Activated CD8-positive, alpha-beta T cell treated with anti-CD3 and anti-CD28 coated beads, Interleukin-2, amount 10 ng/mL, durations not matched to agents 7 days and 5 days (primary cell): ENCODE data around the gene GNPNAT1. TPM values are rescaled to one million over a fixed set of nuclear protein-coding genes. Genes with fewer than 3 reads are reported as not detected.

Experiments used
- ATAC-seq: fragments of 150-1000 bp; cut with Tn5 transposase; one replicate; pipeline ENCODE4 v1.10.0; 2021; ENCODE audit warnings: moderate library complexity
- CTCF ChIA-PET: fragments of 350-600 bp; sonication (Branson Sonifier 250); formaldehyde crosslinking; loops from one replicate; lab custom pipeline; 2021; ENCODE audit warnings: antibody characterized with exemption; lab: Charles Lee
- POLR2A ChIA-PET: fragments of 350-600 bp; sonication (Branson Sonifier 250); formaldehyde crosslinking; loops from one replicate; lab custom pipeline; 2021; ENCODE audit warnings: antibody characterized with exemption; lab: Charles Lee
- DNase-seq: peaks from one replicate; pipeline ENCODE4 v3.0.0-alpha.2; 2020
- H3K27ac Mint-ChIP-seq: one replicate; pipeline ENCODE4 v1.8.0; 2021; ENCODE audit warnings: mild to moderate bottlenecking, mixed read lengths
- H3K27me3 Mint-ChIP-seq: one replicate; pipeline ENCODE4 v1.8.0; 2021; ENCODE audit warnings: low read depth, mixed read lengths
- H3K36me3 Mint-ChIP-seq: one replicate; pipeline ENCODE4 v1.8.0; 2021; ENCODE audit warnings: low read depth, mixed read lengths
- H3K4me1 Mint-ChIP-seq: one replicate; pipeline ENCODE4 v1.8.0; 2021; ENCODE audit warnings: low read depth, mixed read lengths
- H3K4me3 Mint-ChIP-seq: one replicate; pipeline ENCODE4 v1.8.0; 2021; ENCODE audit warnings: mild to moderate bottlenecking, mixed read lengths
- H3K9me3 Mint-ChIP-seq: one replicate; pipeline ENCODE4 v1.8.0; 2022; ENCODE audit warnings: mixed read lengths; ENCODE audit not compliant: insufficient read depth
- total RNA-seq, 2 experiments: library from RNA; stranded (reverse); gene quantifications; one replicate each; pipeline ENCODE4 v1.2.3, GENCODE V29; 2021

GNPNAT1 gene
- total RNA-seq, 2 experiments from 2014 or later, result 14.9 to 16.3 TPM

DNA sequence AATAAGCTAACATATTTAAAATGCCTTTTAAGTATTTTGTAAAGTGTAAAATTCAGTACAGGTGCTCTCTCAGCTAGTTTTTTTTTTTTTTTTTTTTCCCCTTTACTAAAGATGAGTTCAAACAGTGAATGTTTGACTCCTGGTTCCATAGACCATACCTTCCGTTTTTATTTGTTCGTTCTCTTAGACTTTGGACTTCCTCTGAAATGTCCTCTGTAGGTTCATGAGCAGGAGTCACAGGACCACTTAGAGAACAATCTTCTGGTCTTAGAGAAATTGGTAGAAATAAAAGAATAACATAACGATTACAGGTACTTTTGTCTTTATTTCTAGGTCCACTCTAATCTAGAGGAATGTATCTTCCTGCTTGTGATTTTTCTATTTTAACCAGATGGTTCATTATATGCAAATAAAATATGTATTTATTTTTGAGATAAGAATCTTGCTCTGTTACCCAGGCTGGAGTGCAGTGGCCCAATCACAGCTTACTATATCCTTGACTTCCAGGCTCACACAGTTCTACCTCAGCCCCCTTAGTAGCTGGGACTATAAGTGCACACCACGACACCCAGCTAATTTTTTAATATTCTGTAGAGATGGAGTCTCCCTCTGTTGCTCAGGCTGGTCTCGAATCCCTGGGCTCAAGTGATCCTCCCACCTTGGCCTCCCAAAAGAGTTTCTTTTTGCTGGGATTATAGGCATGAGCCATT, 35.6 kb downstream of the GNPNAT1 start:
- ChIA-PET CTCF (interaction anchor here (1.0 kb wide), 1 partner anchor 23 kb away, joined by 3 read pairs; no protein-coding TSS in a partner anchor), POLR2A (interaction anchor here (1.9 kb wide), 1 partner anchor 14 kb away, joined by 5 read pairs; no protein-coding TSS in a partner anchor)

DNA sequence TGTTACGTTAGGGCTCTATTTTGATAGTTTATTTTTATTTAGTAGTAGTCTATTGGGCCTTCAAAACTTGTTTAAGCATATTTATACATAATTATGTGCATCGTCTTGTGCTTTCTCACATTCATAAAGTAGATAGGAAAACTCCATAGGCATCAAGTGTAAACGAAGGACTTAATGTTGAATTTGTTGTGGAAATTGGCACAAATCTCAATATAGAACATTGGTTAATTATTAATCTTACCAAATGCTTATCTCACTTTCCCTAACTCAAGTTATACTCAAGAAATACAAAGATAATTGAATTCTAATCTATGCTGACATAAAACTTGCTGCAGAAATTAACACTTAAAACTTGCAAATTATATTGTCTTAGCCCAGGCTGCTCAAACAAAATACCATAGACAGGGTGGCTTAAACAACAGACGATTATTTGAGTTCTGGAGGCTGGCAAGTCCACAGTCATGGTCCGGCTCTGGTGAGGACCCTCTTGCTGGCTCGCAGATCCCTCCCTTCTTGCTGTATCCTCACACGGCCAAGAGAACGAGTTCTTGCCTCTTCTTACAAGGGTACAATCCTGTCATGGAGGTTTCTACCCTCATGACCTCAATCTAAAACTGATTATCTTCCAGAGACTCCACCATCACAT, 42.6 kb downstream of the GNPNAT1 start:
- Mint-ChIP-seq H3K27ac (no peak overlapping the region), H3K4me3 (no peak overlapping the region), H3K36me3 (peaks cover 51% of the 10 kb centered on the region), H3K27me3 (no peaks in the 10 kb centered on the region), H3K4me1 (peaks cover 13% of the 10 kb centered on the region), H3K9me3 (no peaks in the 10 kb centered on the region)
- ChIA-PET CTCF (no interaction called here), POLR2A (no interaction called here)
- no peak for DNase-seq
- ATAC-seq, result no peak

More for the DNA sequence above, 35.6 kb downstream of the GNPNAT1 start:
- Mint-ChIP-seq H3K4me1 (no peaks in the 10 kb centered on the region), H3K4me3 (no peak overlapping the region), H3K36me3 (peaks cover 16% of the 10 kb centered on the region), H3K27me3 (no peaks in the 10 kb centered on the region), H3K27ac (no peak overlapping the region), H3K9me3 (no peaks in the 10 kb centered on the region)
- DNase-seq, result no peak
- no peak for ATAC-seq

DNA sequence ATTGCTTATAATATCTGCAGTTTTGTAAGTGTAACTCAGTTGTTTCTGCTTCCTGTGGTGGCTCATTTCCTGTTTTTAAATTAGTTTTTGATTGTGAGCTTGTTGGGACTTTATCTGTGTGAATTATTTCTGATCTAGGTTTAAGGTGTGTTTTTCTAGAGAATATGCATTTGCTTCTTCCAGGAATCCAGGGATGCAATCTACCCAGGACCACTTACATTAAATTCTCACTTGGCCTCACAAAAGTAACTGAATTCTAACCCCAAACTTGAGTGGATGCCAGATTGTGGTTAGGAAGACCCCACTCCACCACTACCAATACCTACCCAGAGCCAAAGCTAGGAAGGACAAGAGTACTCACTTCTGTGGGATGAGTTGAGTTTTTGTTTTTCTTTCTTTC, 49.5 kb downstream of the GNPNAT1 start:
- Mint-ChIP-seq H3K27me3 (no peaks in the 10 kb centered on the region), H3K4me3 (peak overlapping the region; percentile 57), H3K4me1 (peaks cover 57% of the 10 kb centered on the region), H3K27ac (peak overlapping the region; percentile 82), H3K9me3 (no peaks in the 10 kb centered on the region), H3K36me3 (peaks cover 44% of the 10 kb centered on the region)
- POLR2A ChIA-PET, result interaction anchor here (0.6 to 3.6 kb wide), 9 partner anchors 12 to 881 kb away, joined by 3 to 28 read pairs (median 5); partner anchors contain the start of genes ERO1A, GNG2 and STYX
- ATAC-seq (peak; percentile 48), DNase-seq (no peak)
- CTCF ChIA-PET, result interaction anchor here (0.9 to 2.0 kb wide), 6 partner anchors 11 to 50 kb away, joined by 3 to 12 read pairs (median 4); partner anchors contain the start of gene STYX

DNA sequence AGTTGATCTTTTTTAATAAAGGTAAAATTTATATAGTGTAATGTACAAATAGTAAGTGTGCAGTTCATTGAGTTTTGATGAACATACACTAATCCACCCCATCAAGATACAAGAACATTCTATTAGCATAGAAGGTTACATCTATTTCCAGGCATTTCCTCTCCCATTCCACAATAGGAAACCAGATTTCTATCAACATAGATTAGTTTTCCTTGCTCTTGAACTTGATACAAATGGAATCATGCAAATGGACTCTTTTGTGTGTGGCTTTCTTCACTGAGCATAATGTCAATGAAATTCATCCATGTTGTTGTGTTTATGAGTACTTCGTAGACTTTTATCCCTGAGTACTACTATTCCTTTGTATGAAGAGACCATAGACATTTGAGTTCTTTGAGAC, 50.7 kb downstream of the GNPNAT1 start:
- Mint-ChIP-seq H3K27me3 (no peaks in the 10 kb centered on the region), H3K27ac (no peak overlapping the region), H3K4me1 (peaks cover 68% of the 10 kb centered on the region), H3K36me3 (peaks cover 40% of the 10 kb centered on the region), H3K9me3 (no peaks in the 10 kb centered on the region), H3K4me3 (no peak overlapping the region)
- POLR2A ChIA-PET, result interaction anchor here (0.8 to 3.6 kb wide), 2 partner anchors 11 to 50 kb away, joined by 3 to 28 read pairs; partner anchors contain the start of gene STYX
- no peak for DNase-seq
- CTCF ChIA-PET, result interaction anchor here (2.0 kb wide), 1 partner anchor 10 kb away, joined by 12 read pairs; the partner anchor contains the start of gene STYX
- ATAC-seq, result no peak

DNA sequence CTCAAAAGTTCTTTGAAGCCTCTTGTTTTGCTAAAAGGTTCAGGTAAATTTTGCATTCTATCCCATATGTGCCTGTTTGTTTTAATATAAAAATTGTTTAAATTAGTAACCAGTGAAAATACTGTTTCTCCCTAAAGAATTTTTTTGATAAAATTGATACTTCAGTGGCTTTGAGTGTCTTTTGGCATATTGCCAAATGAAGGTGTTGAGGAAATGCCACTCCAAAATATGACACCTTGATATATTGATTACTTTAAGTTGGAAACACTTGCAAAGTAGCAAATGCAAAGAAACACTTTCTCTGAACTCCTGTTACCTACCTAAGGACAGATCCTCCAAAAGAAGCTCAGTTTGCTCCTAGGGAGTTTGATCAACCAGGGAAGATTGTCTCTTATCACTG, 53.0 kb downstream of the GNPNAT1 start:
- ChIA-PET CTCF (no interaction called here), POLR2A (no interaction called here)
- no peak overlapping the region for H3K27ac Mint-ChIP-seq
- peaks cover 71% of the 10 kb centered on the region for H3K4me1 Mint-ChIP-seq
- ATAC-seq (no peak), DNase-seq (no peak)
- peaks cover 44% of the 10 kb centered on the region for H3K36me3 Mint-ChIP-seq
- H3K27me3 Mint-ChIP-seq, result no peaks in the 10 kb centered on the region
- H3K4me3 Mint-ChIP-seq, result no peak overlapping the region
- H3K9me3 Mint-ChIP-seq, result no peaks in the 10 kb centered on the region

DNA sequence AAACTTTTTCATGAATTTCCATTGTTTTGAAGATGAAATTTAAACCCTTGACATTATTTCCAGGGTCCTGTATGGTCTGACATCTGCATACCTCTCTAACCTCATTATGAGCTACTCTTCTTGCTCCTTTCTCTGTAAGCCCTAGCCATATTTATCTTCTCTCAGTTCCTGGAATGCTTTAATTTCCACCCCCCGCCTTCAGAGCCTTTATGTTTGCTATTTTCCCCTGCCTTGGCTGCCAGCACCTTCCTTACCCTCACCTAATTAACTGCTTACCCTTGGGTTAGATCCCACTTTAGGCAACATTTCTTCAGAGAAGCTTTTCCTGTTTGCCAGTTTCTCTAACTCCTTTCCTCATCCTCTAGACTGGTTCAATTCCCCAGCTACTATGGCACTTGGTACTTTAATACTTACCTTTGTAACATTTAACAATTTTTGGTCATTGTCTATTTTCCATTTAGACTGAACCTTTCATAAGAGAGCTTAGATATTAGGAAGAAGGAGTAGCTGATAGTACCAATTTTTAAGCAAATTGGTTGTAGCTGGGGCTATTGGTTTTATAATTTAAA, 55.4 kb downstream of the GNPNAT1 start:
- Mint-ChIP-seq H3K4me1 (peaks cover 71% of the 10 kb centered on the region), H3K9me3 (no peaks in the 10 kb centered on the region), H3K4me3 (no peak overlapping the region), H3K27me3 (no peaks in the 10 kb centered on the region), H3K36me3 (peaks cover 51% of the 10 kb centered on the region), H3K27ac (peak overlapping the region; percentile 22)
- ChIA-PET POLR2A (no interaction called here), CTCF (interaction anchor here (1.0 to 1.5 kb wide), 2 partner anchors 8 to 24 kb away, joined by 3 read pairs; no protein-coding TSS in a partner anchor)
- DNase-seq (no peak), ATAC-seq (no peak)

DNA sequence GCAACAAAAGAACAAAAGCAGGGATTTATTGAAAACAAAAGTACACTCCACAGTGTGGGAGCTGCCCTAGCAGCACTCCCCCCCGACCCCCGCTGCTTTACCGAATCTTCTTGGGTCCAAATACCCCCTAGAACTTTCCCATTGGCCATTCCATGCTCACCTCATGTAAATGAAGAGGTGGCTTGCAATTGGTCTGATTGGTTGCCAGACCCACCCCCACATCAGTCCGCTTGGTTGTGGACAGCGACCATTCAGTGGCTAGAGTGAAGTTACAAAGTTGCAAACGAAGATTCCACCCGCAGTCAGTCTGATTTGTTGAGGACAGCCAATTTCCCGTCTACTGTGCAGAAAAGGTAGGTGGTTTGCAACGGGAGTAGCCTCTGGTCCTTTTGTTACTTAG, 57.6 kb downstream of the GNPNAT1 start:
- Mint-ChIP-seq H3K27me3 (no peaks in the 10 kb centered on the region), H3K9me3 (no peaks in the 10 kb centered on the region), H3K36me3 (peaks cover 53% of the 10 kb centered on the region), H3K4me3 (no peak overlapping the region), H3K4me1 (peaks cover 72% of the 10 kb centered on the region), H3K27ac (no peak overlapping the region)
- CTCF ChIA-PET, result no interaction called here
- POLR2A ChIA-PET, result no interaction called here
- ATAC-seq (no peak), DNase-seq (no peak)

DNA sequence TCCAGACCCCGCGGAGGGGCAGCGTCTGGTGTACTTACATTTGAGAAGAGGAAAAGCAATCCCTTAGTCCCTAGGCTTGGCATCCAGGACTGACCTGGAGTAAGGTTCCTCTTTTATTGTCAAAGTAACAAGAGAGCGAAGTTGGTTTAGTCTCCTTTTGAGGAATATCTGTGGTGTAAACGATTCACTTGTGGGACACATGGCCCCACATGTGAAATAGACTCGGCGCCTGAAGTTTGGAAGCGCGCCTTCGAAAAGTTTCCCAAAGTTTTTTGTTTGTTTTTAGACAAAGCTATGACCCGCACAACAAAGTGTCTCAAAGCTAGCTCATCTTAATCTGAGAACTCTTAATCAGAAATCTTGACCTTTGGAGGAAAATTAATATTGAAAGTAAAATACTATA, 60.7 kb downstream of the GNPNAT1 start:
- no peak for ATAC-seq
- CTCF ChIA-PET, result interaction anchor here (0.7 to 2.7 kb wide), 3 partner anchors 11 to 1819 kb away, joined by 3 to 12 read pairs (median 3); no protein-coding TSS in a partner anchor
- POLR2A ChIA-PET, result interaction anchor here (1.7 to 3.6 kb wide), 4 partner anchors 12 to 60 kb away, joined by 6 to 28 read pairs (median 10); partner anchors contain the start of gene ERO1A
- peak overlapping the region; percentile 89 for H3K27ac Mint-ChIP-seq
- peak overlapping the region; percentile 93 for H3K4me3 Mint-ChIP-seq
- no peaks in the 10 kb centered on the region for H3K9me3 Mint-ChIP-seq
- peaks cover 48% of the 10 kb centered on the region for H3K4me1 Mint-ChIP-seq
- H3K36me3 Mint-ChIP-seq, result peaks cover 51% of the 10 kb centered on the region
- no peaks in the 10 kb centered on the region for H3K27me3 Mint-ChIP-seq
- peak; percentile 36 for DNase-seq

DNA sequence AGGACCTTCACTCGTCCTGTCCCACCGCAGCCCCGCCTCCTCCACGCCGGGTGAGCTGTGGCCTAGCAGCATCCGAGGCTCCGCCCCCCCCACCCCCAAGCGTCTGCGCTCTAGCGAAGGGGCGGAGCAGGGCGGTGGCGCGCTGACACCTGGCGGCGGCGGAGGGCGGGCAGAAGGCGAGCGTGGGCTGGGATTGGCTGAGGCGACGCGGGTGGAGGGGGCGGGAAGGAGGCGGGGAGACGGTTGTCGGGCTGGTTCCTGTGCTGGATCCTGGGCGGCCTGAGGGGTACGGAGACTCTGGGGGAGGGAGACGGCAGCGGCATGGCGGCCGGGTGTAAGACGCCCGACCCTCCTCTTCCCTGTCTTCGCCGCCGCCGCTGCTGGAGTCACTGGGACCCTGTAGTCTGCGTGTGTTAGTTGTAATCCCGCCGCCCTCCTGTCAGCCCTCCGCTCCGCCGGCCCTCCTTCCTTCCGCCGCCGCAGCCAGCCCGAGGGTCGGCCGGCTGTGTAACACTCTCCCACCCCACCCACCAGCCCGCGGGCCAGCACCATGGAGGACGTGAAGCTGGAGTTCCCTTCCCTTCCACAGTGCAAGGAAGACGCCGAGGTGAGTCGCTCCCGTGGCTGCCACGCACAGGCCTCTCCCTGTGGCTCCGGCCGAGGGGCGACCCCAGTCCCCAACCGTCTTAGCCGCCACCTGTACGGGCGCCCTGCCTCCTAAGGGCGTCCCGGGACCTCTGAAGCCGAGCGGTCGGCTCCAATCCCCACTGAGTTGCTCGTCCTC, 61.3 kb downstream of the GNPNAT1 start, which contains the start of gene STYX:
STYX (plus strand) TSS at position 242 of the 784 bp plus-strand sequence; CDS start at position 551, 309 bp downstream.
- peak within 1 kb of the TSS; percentile 89 for H3K27ac Mint-ChIP-seq
- peaks cover 42% of the 10 kb centered on the region for H3K4me1 Mint-ChIP-seq
- peaks cover 52% of the 10 kb centered on the region for H3K36me3 Mint-ChIP-seq
- no peaks in the 10 kb centered on the region for H3K27me3 Mint-ChIP-seq
- ChIA-PET POLR2A (interaction anchor here (1.7 to 3.6 kb wide), 4 partner anchors 13 to 61 kb away, joined by 6 to 28 read pairs (median 10); partner anchors contain the start of gene ERO1A), CTCF (interaction anchor here (1.0 to 2.7 kb wide), 2 partner anchors 12 to 28 kb away, joined by 3 to 12 read pairs; no protein-coding TSS in a partner anchor)
- ATAC-seq (peak; percentile 96), DNase-seq (peak; percentile 99)
- peak within 1 kb of the TSS; percentile 93 for H3K4me3 Mint-ChIP-seq
- no peaks in the 10 kb centered on the region for H3K9me3 Mint-ChIP-seq

DNA sequence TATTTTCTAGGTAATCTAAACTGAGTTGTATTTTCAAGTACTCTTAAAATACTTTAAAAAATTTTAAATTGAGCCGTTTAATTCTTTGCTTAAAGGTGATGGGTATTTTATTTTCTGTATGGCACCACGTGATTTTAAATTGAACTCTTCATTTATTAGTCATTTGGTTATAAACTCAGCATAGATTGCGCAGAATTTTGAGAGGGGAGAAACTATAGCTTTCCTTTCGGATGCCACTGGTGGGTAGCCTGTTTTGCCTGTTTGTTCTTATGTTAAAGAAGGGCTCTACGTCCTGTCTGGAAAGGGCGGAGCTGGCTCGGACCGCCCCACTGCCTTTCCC, 61.9 kb downstream of the GNPNAT1 start:
- Mint-ChIP-seq H3K4me3 (peak overlapping the region; percentile 93), H3K27me3 (no peaks in the 10 kb centered on the region), H3K36me3 (peaks cover 53% of the 10 kb centered on the region), H3K27ac (peak overlapping the region; percentile 89), H3K9me3 (no peaks in the 10 kb centered on the region), H3K4me1 (peaks cover 40% of the 10 kb centered on the region)
- ATAC-seq (no peak), DNase-seq (no peak)
- ChIA-PET CTCF (interaction anchor here (0.8 to 2.7 kb wide), 3 partner anchors 12 to 232 kb away, joined by 3 to 12 read pairs (median 3); no protein-coding TSS in a partner anchor), POLR2A (interaction anchor here (1.7 to 3.6 kb wide), 3 partner anchors 13 to 34 kb away, joined by 6 to 28 read pairs (median 13); partner anchors contain the start of gene ERO1A)
